ENCODE data around the gene IL36RN. TPM values are rescaled to one million over a fixed set of nuclear protein-coding genes. Genes with fewer than 3 reads are reported as not detected.

IL36RN gene
- total RNA-seq, 2 experiments from 2014 or later, result not detected

DNA sequence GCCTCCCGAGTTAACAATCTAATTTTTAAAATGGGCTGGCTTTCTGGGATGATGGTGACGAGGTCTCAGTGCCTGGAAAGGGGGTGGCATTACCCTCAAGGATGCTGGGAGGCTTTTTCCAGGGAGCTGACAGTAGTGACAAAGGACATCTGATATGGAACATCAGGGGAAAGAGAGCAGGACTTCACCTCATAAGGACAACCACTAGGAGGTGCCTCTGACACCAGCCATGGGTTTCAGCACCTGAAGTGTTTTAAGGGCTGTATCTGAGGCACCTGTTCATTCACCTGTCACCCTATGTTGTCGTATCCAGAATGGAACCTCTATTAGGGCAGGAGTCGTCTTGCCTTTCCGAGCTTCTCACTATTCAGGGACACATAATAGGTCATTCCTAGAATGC is 17.1 kb upstream of the IL36RN start:
- POLR2A ChIA-PET, result no interaction called here
- CTCF ChIA-PET, result no interaction called here

DNA sequence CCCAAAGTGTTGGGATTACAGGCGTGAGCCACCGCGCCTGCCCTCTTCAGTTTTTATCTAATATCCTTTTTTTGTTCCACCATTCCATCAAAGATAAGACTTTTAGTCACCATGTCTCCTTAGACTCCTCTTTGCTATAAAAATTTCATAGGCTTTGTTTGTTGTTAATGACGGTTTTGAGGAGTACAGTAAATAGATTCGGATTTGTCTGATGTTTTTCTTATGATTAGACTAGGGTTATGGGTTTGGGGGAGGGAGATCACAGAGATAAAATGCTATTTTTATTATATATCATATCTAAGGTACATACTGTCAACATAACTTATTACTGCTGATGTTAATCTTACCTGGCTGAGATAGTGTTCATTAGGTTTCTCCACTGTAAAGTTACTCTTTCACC is 12.5 kb upstream of the IL36RN start:
- CTCF ChIA-PET, result no interaction called here
- POLR2A ChIA-PET, result no interaction called here

DNA sequence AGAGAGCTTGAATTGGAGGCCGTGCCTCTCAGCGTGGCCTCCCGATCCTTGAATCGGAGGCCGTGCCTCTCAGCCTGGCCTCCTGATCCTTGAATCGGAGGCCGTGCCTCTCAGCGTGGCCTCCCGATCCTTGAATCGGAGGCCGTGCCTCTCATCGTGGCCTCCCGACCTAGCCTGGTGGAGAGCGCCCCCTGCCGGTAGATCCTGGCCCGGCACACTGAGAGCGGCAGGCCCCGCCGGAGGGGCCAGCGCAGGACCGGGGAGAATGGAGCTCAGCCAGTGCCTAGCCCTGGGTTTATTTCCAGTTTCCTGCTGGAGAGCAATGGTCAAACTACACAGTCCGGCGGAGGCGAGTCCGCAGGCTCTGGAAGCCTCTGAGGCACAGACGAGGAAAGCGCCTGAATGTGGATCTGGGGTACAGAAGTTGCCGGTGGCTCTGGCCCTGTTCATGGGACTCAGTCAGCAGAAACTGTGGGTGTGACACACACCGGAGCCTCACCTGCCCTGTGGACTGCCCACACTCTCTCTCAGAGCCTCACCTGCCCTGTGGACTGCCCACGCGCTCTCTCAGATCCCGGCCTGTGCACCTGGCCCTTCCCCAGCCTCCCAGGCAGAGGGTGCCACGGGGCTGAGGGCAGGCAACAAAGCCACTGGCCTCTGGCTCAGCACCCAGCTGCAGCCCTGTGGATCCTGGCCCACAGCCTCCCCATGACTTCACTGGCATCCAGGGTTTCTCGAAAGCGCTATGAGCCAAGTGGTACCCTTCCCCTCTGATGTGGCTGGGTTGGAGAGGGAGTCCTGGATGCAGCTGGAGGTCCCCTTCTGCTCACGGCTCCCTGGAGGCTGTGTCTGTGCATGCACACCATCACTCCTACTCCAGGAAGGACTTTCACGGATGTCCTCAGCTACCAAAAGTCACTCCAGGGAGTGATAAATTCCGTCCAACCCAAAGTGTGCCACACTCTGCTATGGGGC is 7.8 kb upstream of the IL36RN start:
- ChIA-PET POLR2A (no interaction called here), CTCF (no interaction called here)

DNA sequence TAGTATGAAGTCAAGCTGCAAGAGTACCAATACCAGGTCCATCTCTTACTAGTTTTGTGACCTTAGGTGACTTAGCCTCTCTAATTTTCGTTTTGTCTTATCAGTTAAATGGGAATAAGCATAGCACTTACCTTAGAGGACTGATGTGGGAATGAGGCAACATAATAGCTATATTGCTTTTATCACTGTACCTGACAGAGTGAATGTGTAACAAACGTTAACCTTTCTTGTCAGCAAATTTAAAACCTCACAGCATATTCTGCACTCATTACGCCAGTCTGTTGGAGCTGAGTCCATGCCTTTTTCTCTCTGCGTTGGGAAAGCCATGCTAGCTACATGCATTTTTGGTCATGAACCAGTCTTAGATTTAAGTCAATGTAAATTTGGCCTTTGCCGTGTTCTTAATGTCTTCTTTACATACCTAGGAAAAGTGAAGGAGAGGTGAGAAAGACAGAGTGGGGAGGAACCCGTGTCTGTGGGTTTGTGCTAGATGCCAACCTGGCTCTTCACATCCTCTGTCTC is 6.5 kb upstream of the IL36RN start, which contains the start of gene IL36B:
IL36B (minus strand) TSS at position 472 of the 522 bp plus-strand sequence.
- ChIA-PET CTCF (no interaction called here), POLR2A (no interaction called here)

DNA sequence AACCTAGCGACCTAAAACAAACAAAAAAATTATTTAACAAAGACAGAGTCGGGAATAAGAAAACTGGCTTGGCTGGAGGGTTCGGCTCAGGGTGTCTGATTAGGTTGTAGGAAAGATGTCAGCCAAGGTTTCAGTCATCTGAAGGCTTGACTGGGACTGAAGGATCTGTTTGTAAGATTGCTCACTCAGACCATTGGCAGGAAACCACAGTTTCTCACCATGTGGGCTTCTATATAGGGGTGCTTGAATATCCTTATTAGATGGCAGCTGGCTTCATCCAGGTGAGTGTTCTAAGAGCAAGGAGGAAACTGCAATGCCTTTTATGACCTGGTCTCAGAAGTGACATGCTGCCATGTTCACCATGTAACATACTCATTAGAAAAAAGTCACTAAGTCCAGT is 5.3 kb upstream of the IL36RN start:
- CTCF ChIA-PET, result no interaction called here
- POLR2A ChIA-PET, result no interaction called here

DNA sequence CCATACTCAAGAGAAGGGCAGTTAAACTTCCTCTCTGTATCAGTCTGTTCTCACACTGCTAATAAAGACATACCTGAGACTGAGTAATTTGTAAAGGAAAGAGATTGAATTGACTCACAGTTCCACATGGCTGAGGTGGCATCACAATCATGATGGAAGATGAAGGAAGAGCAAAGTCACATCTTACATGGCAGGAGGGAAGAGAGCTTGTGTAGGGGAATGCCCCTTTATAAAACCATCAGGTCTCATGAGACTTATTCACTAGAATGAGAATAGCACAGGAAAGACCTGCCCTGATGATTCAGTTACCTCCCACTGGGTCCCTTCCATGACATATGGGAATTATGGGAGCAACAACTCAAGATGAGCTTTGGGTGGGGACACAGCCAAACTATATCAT is 4.9 kb upstream of the IL36RN start:
- CTCF ChIA-PET, result interaction anchor here (0.6 kb wide), 1 partner anchor 112 kb away, joined by 5 read pairs; no protein-coding TSS in a partner anchor
- POLR2A ChIA-PET, result no interaction called here

DNA sequence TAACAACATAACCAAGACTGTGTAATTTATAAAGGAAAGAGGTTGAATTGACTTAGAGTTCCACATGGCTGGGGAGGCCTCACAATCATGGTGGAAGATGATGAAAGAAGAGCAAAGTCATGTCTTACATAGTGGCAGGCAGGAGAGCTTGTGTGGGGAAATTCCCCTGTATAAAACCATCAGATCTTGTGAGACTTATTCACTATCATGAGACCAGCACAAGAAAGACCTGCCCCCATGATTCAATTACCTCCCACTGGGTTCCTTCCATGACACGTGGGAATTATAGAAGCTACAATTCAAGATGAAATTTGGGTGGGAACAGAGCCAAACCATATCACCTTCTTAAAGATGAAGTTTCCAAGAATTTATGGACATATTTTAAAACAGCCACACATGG is 2.5 kb upstream of the IL36RN start:
- CTCF ChIA-PET, result no interaction called here
- POLR2A ChIA-PET, result no interaction called here

DNA sequence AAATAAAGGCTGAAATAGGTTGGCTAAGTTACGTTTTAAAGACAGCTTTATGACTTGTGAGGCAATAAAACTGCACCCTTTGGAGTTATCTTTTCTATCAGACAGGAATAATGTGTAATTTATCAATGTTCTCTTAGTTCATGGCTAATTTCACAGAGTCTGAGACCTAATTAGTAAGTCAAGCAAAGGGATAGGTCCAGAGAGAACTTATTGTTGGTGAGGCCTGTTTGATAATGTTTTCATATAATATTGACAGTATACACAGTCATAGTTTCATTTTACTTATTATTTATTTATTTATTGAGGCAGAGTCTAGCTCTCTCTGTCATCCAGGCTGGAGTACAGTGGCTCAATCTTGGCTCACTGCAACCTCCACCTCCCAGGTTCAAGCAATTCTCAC is 1.9 kb upstream of the IL36RN start:
- ChIA-PET CTCF (no interaction called here), POLR2A (no interaction called here)

DNA sequence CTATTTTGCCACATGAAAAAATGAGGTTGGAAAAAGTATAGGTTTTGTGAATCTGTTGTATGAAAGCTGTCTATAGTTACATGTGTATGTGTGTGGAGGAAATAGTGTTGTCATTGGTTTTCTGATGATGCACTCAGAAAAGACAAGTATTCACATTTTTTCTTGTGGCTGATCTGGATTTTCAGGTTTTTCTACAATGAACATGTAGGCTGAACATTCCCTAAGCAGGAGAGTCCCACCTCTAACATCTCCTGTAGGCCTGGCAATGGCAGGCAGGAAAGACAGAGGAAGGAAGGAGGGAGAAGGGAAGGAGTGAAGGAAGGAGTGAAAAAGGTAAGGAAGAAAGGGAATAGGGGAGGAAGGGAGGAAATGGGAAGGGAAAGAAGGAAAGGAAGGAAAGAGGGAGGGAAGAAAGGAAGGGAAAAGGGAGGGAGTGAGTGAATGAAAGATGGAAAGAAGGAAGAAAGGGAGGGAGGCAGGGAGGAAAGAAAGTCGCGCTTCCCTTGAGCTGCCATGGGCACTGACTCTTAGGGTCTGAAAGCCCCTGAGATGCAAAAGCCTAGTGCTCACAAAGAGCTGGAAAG is 495 bp upstream of the IL36RN start:
- POLR2A ChIA-PET, result no interaction called here
- CTCF ChIA-PET, result no interaction called here

DNA sequence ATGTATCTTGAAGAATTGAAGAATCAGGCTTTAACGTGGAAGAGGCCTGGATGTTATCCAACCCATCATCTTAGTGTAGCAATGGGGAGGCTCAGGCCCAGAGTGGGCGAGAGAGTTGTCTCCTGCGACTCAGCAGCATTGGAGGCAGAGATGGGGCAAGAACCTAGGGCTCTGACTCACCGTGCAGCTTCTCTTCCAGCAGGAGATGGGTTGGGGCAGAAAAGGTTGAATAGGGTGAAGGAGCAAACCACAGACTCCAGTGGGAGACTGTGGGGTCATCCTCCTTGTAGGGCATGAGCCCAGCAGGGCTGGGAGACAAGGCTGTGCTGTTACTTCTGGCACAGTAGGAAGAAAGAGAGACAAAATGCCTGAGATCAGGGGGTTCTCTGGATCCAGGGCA is 1.4 kb downstream of the IL36RN start:
- CTCF ChIA-PET, result no interaction called here
- POLR2A ChIA-PET, result no interaction called here

DNA sequence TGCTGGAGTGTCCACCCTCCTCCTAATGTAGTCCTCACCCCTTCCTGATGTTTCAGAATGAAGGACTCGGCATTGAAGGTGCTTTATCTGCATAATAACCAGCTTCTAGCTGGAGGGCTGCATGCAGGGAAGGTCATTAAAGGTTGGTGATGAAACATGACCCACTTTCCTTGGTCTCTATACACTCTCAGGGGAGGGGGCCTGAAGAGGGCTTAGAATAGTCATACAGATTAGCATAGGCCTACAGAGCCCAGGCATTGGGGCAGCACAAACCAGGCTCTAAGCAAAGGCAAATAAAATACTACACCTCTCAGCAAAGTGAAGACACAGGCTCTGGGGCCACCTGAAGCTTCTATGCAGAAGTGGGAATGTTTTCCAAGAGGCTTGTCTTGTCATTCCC is 1.8 kb downstream of the IL36RN start:
- ChIA-PET POLR2A (no interaction called here), CTCF (no interaction called here)

DNA sequence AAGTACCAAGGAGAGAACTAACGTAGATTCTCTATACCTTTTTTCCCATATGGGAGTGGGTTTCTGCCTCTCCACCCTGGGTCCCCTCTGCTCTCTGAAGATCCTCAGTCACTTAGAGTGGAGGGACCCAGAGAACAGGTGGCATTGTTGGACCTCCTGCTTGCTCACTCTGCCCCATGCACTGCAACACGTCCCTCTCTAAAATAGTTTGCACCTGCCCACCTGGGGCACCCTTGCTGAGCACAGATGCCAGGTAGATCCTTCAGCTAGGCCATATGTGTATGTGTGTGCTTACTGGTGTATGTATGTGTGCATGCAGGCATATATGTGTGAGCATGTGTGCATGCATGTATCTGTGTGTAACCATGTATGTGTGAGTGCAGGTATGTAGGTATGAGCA is 2.2 kb downstream of the IL36RN start:
- ChIA-PET POLR2A (no interaction called here), CTCF (no interaction called here)

DNA sequence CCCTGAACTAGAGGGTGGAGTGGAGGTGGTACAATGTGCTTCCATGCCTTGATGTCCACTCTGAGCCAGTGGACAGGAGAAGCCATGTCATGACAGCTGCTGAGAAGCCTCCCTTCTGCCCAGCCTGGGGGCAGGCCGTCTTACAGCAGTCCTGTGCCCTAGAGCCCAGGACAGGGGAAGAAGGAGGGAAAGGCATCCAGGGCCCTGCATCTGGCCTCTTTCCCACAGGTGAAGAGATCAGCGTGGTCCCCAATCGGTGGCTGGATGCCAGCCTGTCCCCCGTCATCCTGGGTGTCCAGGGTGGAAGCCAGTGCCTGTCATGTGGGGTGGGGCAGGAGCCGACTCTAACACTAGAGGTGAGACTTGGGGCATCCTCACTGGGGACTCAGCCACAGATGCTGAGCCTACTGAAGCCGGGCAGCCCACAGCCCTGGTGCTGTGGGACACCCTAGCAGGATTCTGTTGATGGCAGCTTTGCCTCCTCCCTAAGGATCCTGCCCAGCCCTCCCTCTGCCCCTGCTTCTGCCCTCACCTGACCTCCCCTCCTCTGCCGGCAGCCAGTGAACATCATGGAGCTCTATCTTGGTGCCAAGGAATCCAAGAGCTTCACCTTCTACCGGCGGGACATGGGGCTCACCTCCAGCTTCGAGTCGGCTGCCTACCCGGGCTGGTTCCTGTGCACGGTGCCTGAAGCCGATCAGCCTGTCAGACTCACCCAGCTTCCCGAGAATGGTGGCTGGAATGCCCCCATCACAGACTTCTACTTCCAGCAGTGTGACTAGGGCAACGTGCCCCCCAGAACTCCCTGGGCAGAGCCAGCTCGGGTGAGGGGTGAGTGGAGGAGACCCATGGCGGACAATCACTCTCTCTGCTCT is 3.1 kb downstream of the IL36RN start:
- ChIA-PET POLR2A (no interaction called here), CTCF (no interaction called here)

DNA sequence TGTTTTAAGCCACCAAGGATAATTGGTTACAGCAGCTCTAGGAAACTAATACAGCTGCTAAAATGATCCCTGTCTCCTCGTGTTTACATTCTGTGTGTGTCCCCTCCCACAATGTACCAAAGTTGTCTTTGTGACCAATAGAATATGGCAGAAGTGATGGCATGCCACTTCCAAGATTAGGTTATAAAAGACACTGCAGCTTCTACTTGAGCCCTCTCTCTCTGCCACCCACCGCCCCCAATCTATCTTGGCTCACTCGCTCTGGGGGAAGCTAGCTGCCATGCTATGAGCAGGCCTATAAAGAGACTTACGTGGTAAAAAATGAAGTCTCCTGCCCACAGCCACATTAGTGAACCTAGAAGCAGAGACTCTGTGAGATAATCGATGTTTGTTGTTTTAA is 5.3 kb downstream of the IL36RN start:
- ChIA-PET POLR2A (no interaction called here), CTCF (interaction anchor here (1.9 kb wide), 1 partner anchor 16 kb away, joined by 6 read pairs; no protein-coding TSS in a partner anchor)

DNA sequence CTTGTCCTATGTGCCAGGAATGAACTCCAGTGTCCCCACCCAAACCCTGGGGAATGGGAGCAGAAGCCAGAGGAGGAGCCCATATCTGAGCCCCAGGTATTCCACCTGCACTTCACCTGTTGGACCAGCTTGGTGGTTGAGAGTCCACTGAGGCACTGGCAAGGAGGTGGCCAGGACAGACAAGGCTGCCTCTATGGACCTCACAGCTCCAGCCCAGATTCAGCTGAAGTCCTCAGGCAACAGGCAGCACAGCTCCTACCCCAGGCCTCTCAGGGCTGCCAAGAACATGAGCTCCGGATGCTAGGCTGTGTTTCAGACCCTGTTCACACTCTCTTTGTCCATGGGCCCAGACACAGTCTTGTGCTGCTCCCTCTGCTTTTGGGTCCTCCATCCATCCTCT is 5.9 kb downstream of the IL36RN start:
- POLR2A ChIA-PET, result no interaction called here
- CTCF ChIA-PET, result interaction anchor here (1.9 kb wide), 1 partner anchor 15 kb away, joined by 6 read pairs; no protein-coding TSS in a partner anchor

DNA sequence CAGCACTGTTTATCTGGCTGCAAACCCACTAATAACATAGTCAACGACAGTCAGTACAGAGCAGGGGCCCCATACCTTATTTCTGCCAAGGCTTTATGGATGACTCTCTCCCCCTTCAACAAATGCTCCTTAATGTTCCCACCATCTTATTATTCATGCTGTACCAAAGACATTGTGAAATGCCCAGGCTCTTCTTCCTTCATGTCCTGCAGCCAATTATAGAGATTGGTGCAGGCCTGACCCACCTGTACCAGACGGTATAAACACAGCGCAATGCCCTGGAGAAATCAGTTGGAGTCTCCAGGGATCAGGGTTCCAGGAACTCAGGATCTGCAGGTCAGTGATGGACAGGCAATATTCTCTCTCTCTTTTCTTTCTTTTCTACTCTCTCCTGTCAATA is 8.7 kb downstream of the IL36RN start, which contains the start of gene IL1F10:
IL1F10 (plus strand) TSS at position 290 of the 400 bp plus-strand sequence. CDS start 4,769 bp downstream, outside the sequence.
- ChIA-PET POLR2A (no interaction called here), CTCF (no interaction called here)

DNA sequence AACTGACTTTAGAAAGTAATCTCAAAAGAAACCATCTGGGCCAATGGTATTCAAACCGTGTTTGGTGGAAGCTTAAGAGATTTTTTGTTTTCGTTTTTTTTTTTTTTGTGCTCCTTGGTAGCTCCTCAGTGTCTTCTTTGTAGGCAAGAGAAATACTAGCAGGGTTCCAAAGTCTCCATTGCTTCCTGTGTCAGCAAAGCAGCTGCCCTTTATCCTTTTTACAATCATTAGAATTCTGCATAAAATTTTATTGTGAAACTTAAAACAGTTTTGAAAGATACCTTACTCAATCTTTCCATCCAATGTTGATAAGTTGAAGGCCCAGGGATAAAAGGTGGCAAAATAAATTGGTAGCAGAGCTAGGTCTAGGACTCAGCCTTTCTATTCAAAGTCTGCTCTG is 9.3 kb downstream of the IL36RN start:
- ChIA-PET POLR2A (no interaction called here), CTCF (no interaction called here)

DNA sequence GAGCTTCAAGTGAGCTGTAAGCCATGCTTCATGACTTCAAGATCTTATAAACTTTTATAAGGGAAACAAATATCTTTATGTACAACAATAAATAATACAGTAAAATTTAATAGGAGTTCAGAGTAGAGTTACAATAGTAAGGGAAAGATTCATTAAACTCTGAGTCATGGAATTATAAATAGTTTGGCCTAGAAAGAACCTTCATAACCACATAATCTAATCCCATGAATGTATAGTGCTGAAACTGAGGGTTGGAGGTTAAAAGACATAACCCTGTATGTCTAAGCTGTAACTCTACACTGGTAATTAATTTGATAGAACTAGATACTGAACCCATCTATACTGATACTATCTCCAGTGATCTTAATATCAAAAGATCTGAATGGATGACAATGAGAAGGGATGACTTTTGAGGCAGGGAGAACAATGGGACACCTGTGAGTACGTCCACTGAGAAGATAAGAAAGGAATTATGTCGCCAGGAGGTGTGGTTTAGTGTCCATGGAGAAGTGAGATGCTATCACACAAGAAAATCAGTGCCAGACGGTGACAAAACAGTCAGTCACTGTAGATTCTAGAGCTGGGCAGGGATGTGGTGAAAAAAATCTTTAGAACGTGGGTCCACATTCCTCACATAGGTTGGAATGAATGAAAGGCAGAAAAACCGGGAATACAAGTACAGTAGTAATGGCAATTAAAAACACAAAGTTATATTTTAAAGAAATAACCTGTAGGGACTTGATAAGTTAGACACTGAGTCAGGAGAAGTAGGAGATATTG is 9.9 kb downstream of the IL36RN start:
- ChIA-PET CTCF (no interaction called here), POLR2A (no interaction called here)
